Hepatic stellate cell (primary cell): ENCODE measurements around the gene ZNF503.

ENCODE experiments used
- DNase-seq: peaks from one replicate; pipeline ENCODE4 v3.0.0; 2011; ENCODE audit warnings: low spot score

ZNF503 gene

DNA sequence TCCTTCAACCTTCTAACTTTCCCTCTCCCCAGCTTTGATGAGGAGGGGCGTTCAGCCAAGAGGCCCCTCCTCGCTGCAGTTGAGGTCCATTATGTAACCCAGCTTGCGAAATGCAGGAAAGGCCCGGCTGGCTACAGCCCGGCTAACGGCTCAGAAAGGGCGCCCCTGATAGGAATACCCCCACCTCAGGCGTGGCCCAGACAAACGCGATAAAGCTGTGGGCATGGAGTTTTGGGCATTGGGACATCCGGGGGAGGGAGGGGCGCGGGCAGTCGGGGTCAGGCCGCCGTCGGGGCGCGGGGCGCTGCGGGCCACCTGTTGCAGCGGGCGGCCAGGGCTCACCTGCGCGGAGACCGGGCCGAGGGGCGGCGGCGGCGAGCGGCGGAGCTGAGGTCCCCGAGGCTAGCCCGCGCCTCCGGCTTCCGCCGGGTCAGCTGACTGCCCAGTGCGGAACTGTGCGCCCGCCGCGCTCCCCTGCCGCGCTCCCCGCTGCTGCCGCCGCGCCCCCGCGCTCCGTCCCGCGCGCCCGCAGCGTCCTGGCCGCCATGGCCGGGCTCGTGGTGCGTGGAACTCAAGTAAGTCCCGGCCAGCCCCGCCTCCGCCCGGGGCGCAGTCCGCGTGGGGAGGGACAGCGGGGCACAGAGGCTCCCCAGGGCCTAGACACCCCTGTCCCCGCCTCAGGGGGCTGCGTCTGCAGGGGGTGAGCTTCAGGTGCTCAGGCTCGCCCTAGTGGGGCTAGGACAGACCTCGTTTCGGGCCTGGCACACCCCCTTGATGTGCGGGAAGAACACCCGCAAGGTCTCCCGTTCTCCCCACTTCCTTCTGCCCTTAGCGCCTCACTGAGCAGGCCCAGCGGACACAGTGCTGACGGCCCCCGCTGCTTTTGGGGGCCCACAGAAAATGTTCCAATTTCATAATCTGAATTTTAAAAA, 29.9 kb upstream of the ZNF503 start, which contains the start of gene LRMDA:
TSS of gene LRMDA (plus strand) at position 445 of the 932 bp plus-strand sequence.
- DNase-seq: no peak

- DNase-seq: no peak
Measured at GRCh38 chr10:75430000-75430763, 28.6 kb upstream of the ZNF503 start.

DNA sequence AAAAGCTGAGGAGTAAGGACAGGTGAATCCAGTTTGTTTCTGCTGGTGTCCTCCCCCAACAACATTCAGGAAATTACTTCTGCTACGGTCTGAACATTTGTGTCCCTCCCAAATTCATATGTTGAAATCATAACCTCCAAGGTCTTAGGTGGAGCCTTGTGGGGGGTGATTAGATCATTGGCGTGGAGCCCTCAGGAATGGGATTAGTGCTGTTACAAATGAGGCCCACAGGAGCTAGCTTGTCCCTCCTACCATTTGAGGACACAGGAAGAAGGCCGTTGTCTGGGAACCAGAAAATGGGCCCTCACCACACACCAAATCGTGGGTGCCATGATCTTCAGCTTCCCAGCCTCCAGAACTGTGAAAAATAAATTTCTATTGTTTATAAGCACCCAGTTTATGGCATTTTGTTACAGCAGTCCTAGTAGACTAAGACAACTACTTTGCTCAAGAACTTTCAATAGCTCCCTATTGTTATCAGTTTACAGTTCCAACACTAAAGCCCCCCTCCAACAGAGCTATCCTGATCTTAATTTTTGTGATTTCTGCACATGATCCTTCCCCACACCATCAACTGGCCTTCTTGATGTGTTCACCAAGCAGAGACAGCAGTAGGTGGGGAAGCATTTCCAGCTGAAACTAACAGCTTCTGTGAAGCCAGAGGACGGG, 27.7 kb upstream of the ZNF503 start:
- DNase-seq: no peak

GRCh38 chr10:75428434-75429158, 27.0 kb upstream of the ZNF503 start:
- DNase-seq: no peak

DNA sequence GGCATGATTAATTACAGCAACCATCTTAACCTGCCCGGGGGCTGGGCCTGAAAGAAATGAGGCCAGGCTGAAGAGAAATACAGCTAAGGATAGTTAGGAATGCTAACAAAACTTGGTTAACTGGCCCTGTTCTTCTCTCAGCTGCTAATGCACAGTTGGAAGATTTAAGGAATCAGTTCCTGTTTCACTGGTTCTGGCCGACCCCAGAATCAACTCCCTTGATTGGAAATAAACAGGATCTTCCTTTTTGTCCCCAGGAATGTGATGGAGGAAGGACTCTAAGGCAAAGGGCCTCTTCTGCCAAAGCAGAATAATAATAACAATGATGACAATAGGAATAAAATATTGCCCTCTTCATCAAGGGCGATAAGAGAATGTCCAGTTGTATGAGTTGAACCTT, 26.4 kb upstream of the ZNF503 start:
- DNase-seq: no peak

- DNase-seq: no peak
Measured at GRCh38 chr10:75426880-75427279, 25.3 kb upstream of the ZNF503 start.

GRCh38 chr10:75425291-75426079, 23.9 kb upstream of the ZNF503 start:
- DNase-seq: no peak

GRCh38 chr10:75424571-75424970, 23.0 kb upstream of the ZNF503 start:
- no peak for DNase-seq

- DNase-seq: no peak
Measured at GRCh38 chr10:75422913-75423312, 21.3 kb upstream of the ZNF503 start.

- DNase-seq: no peak
Measured at GRCh38 chr10:75418712-75419111, 17.1 kb upstream of the ZNF503 start.

GRCh38 chr10:75418293-75418692, 16.7 kb upstream of the ZNF503 start:
- no peak for DNase-seq

GRCh38 chr10:75417522-75417927, 16.0 kb upstream of the ZNF503 start:
- DNase-seq: no peak

DNA sequence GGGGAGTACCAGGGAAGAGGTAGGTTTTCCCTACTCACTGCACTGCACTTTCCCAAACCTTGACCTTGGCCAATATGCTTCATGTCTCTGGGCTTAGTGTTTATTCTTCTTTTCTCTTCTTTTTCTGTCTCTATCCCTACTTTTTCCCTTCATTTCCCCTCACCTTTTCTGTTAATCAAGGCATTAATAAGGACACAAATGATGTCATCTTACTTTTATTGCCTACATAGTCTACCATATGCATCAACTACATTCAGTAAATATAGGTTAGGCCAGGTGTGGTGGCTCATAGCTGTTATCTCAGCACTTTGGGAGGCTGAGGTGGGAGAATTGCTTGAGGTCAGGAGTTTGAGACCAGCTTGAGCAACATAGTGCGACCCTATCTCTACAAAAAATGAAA, 13.0 kb upstream of the ZNF503 start:
- no peak for DNase-seq

DNA sequence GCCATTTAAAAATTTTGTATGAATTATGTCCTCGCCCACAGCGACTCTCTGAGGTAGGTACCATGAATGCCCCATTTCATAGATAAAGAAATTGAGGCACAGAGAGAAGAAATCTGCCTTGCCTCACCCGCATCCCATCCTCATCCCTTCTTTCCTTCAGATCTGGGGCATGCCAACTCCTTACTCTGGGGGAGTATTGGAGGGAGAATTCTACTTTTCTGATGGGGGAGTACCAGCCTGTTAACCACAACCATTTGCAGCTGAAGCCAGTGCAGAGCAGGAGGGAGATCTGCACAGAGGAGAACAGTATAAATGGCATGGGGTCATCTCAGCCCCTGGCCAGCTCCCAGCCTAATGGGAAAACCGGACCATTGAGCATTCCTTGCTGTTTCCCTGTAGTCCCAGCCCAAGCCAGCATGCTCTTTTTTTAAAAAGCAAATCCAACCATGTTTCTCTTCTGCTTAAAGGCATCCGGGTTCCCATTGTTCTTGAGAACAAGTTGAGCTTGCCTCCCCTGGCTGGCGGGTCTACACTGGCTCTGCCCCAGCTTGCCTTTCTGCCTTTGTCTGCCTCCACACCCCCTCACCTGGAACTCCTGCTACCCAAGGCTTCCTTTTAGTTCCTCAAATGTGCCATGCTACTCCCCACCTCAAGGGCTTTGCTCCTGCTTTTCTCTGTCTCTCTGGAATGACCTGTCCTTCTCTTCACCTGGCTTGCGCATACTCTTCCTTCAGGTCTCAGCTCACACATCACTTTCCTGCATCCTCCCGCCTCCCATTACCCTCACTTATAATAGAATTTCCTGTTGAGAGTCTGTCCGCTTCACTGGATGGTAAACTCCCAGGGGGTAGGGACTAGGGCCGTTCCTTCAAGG, 8.8 kb upstream of the ZNF503 start:
- DNase-seq: no peak

GRCh38 chr10:75408911-75409885, 7.6 kb upstream of the ZNF503 start:
- peak; percentile 83 for DNase-seq

GRCh38 chr10:75408509-75408875, 6.9 kb upstream of the ZNF503 start:
- peak; percentile 26 for DNase-seq

- DNase-seq: peak; percentile 47
Measured at GRCh38 chr10:75407713-75408508, 6.3 kb upstream of the ZNF503 start.

DNA sequence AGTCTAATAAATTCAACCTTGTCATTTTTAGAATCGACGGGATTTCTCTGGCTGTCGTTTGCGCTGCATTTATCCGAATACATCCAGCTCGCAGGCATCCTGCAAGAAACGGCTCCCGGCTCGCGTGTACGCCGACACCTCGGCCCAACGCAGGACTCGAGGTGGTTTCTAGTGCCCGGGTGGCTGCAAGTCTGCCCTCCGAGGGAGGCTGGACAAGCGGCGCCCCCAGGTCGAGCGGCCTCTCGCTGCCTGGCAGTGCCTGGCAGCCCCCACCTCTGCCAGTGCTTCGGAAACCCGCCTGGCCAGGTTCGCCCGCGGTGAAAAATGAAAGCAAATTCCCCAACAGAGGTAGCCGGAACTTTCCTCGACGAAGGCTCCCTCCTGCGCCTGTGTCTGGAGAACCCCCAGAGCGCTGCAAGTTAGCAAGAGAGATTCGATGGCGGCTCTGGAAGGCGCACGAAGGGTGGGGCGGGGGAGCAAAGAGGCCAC, 5.7 kb upstream of the ZNF503 start:
- no peak for DNase-seq
